Astrocyte (in vitro differentiated cells and primary cell): ENCODE data around the gene FBXL7. TPM values are rescaled to one million over a fixed set of nuclear protein-coding genes. Genes with fewer than 3 reads are reported as not detected.
A peak's percentile ranks its signal among the peaks of the same experiment; 100 is the strongest.

Source experiments
- DNase-seq: peaks from one replicate; pipeline ENCODE4 v3.0.0-alpha.2; 2010; ENCODE audit warnings: low read depth
- FAIRE-seq: peaks from 2 replicates; lab custom pipeline; 2011; peaks lifted over from hg19 to GRCh38; lab: Jason Lieb, UNC
- H2AFZ ChIP-seq: 2 replicates; pipeline ENCODE4 v1.6.0; 2012; ENCODE audit warnings: low read depth, low read length, inconsistent platforms
- H3K27ac ChIP-seq: 2 replicates; pipeline ENCODE4 v1.5.1; 2011; ENCODE audit warnings: low read depth, low read length, inconsistent platforms
- H3K27me3 ChIP-seq: 2 replicates; pipeline ENCODE4 v1.6.0; 2011; ENCODE audit warnings: low read length, inconsistent platforms; ENCODE audit not compliant: insufficient read depth
- H3K36me3 ChIP-seq: 2 replicates; pipeline ENCODE4 v1.5.1; 2011; ENCODE audit warnings: low read length, inconsistent platforms; ENCODE audit not compliant: insufficient read depth
- H3K4me1 ChIP-seq: 2 replicates; pipeline ENCODE4 v1.5.1; 2011; ENCODE audit warnings: low read length, inconsistent platforms; ENCODE audit not compliant: insufficient read depth
- H3K4me2 ChIP-seq: 2 replicates; pipeline ENCODE4 v1.6.0; 2012; ENCODE audit warnings: low read length, inconsistent platforms
- H3K4me3 ChIP-seq: 2 replicates; pipeline ENCODE4 v1.5.1; 2011; ENCODE audit warnings: low read depth, mild to moderate bottlenecking, low read length, inconsistent platforms; ENCODE audit not compliant: insufficient read depth
- H3K79me2 ChIP-seq: 2 replicates; pipeline ENCODE4 v1.6.0; 2012; ENCODE audit warnings: mild to moderate bottlenecking, low read length, inconsistent platforms; ENCODE audit not compliant: insufficient read depth
- H3K9ac ChIP-seq: 2 replicates; pipeline ENCODE4 v1.6.0; 2012; ENCODE audit warnings: mild to moderate bottlenecking, low read length, inconsistent platforms
- H3K9me3 ChIP-seq: 2 replicates; pipeline ENCODE4 v1.5.1; 2012; ENCODE audit warnings: low read depth, mild to moderate bottlenecking, low read length, inconsistent platforms; ENCODE audit not compliant: insufficient read depth
- H4K20me1 ChIP-seq: 2 replicates; pipeline ENCODE4 v1.6.0; 2012; ENCODE audit warnings: low read length, inconsistent platforms; ENCODE audit not compliant: insufficient read depth
- H3K27ac Mint-ChIP-seq: one replicate; pipeline ENCODE4 v1.8.0; 2021; ENCODE audit warnings: mild to moderate bottlenecking, mixed read lengths; ENCODE audit not compliant: unreplicated experiment
- H3K27me3 Mint-ChIP-seq: one replicate; pipeline ENCODE4 v1.8.0; 2021; ENCODE audit warnings: low read depth, mixed read lengths; ENCODE audit not compliant: unreplicated experiment
- H3K36me3 Mint-ChIP-seq: one replicate; pipeline ENCODE4 v1.8.0; 2021; ENCODE audit warnings: low read depth, mixed read lengths; ENCODE audit not compliant: unreplicated experiment
- H3K4me1 Mint-ChIP-seq: one replicate; pipeline ENCODE4 v1.8.0; 2021; ENCODE audit warnings: low read depth, mixed read lengths; ENCODE audit not compliant: unreplicated experiment
- H3K4me3 Mint-ChIP-seq: one replicate; pipeline ENCODE4 v1.8.0; 2021; ENCODE audit warnings: mild to moderate bottlenecking, moderate library complexity, mixed read lengths; ENCODE audit not compliant: unreplicated experiment
- H3K9me3 Mint-ChIP-seq: one replicate; pipeline ENCODE4 v1.8.0; 2021; ENCODE audit warnings: mild to moderate bottlenecking, mixed read lengths; ENCODE audit not compliant: unreplicated experiment
- CTCF ChIP-seq: IDR thresholded peaks from 2 replicates; pipeline ENCODE4 v1.5.1; 2011; ENCODE audit warnings: low read depth, mild to moderate bottlenecking, inconsistent platforms, low read length, moderate library complexity; ENCODE audit not compliant: insufficient read depth
- EZH2 ChIP-seq: IDR thresholded peaks from 2 replicates; pipeline ENCODE4 v1.6.1; 2012; ENCODE audit warnings: mild to moderate bottlenecking, low read length, inconsistent platforms; ENCODE audit not compliant: insufficient read depth
- total RNA-seq: library from RNA; stranded (reverse); gene quantifications from 2 replicates; pipeline ENCODE4 v1.2.1, GENCODE V29; 2021

FBXL7 gene
- total RNA-seq, 1 donor from 2014 or later, result 21.0 TPM

GRCh38 chr5:15914638-15915037 is 414.7 kb downstream of the FBXL7 start:
- no peaks in the 10 kb centered on the region for H3K79me2 ChIP-seq
- H3K4me1 Mint-ChIP-seq, result peaks cover 7% of the 10 kb centered on the region
- no peak for TF ChIP-seq CTCF
- no peak for TF ChIP-seq EZH2
- no peak overlapping the region for H3K4me2 ChIP-seq
- H3K27me3 Mint-ChIP-seq, result no peaks in the 10 kb centered on the region
- DNase-seq (no peak), FAIRE-seq (no peak)
- H3K4me3 Mint-ChIP-seq, result no peak overlapping the region
- no peaks in the 10 kb centered on the region for H3K27me3 ChIP-seq
- H3K9ac ChIP-seq, result no peak overlapping the region
- peaks cover 4% of the 10 kb centered on the region for H3K36me3 Mint-ChIP-seq
- no peak overlapping the region for H3K27ac ChIP-seq
- H3K27ac Mint-ChIP-seq, result no peak overlapping the region
- H3K9me3 ChIP-seq, result no peaks in the 10 kb centered on the region
- H3K9me3 Mint-ChIP-seq, result peaks cover 1% of the 10 kb centered on the region
- peaks cover 26% of the 10 kb centered on the region for H4K20me1 ChIP-seq
- H3K4me3 ChIP-seq, result no peak overlapping the region
- no peak overlapping the region for H2AFZ ChIP-seq
- H3K4me1 ChIP-seq, result no peaks in the 10 kb centered on the region
- no peaks in the 10 kb centered on the region for H3K36me3 ChIP-seq

GRCh38 chr5:15926586-15926985 is 426.6 kb downstream of the FBXL7 start:
- H3K4me2 ChIP-seq, result no peak overlapping the region
- peaks cover 3% of the 10 kb centered on the region for H4K20me1 ChIP-seq
- H3K9ac ChIP-seq, result no peak overlapping the region
- H3K27me3 ChIP-seq, result no peaks in the 10 kb centered on the region
- H3K9me3 ChIP-seq, result no peaks in the 10 kb centered on the region
- no peak overlapping the region for H3K27ac ChIP-seq
- H3K4me1 ChIP-seq, result no peaks in the 10 kb centered on the region
- Mint-ChIP-seq H3K27ac (peak overlapping the region; percentile 15), H3K4me3 (no peak overlapping the region), H3K9me3 (no peaks in the 10 kb centered on the region), H3K4me1 (no peaks in the 10 kb centered on the region), H3K36me3 (peaks cover 9% of the 10 kb centered on the region), H3K27me3 (no peaks in the 10 kb centered on the region)
- H2AFZ ChIP-seq, result no peak overlapping the region
- no peak overlapping the region for H3K4me3 ChIP-seq
- H3K79me2 ChIP-seq, result no peaks in the 10 kb centered on the region
- peak; percentile 22 for DNase-seq
- TF ChIP-seq CTCF (no peak), EZH2 (no peak)
- no peak for FAIRE-seq
- no peaks in the 10 kb centered on the region for H3K36me3 ChIP-seq

GRCh38 chr5:15927710-15928380 is 427.9 kb downstream of the FBXL7 start:
- Mint-ChIP-seq H3K36me3 (peaks cover 10% of the 10 kb centered on the region), H3K9me3 (no peaks in the 10 kb centered on the region), H3K27me3 (no peaks in the 10 kb centered on the region), H3K27ac (no peak overlapping the region), H3K4me3 (no peak overlapping the region), H3K4me1 (no peaks in the 10 kb centered on the region)
- Histone ChIP-seq H3K9me3 (no peaks in the 10 kb centered on the region), H2AFZ (no peak overlapping the region), H3K27ac (no peak overlapping the region), H3K4me1 (no peaks in the 10 kb centered on the region), H3K79me2 (no peaks in the 10 kb centered on the region), H3K27me3 (no peaks in the 10 kb centered on the region), H3K9ac (no peak overlapping the region), H3K36me3 (no peaks in the 10 kb centered on the region), H3K4me2 (no peak overlapping the region), H4K20me1 (peaks cover 3% of the 10 kb centered on the region), H3K4me3 (no peak overlapping the region)
- DNase-seq (no peak), FAIRE-seq (no peak)
- TF ChIP-seq EZH2 (no peak), CTCF (no peak)
